Heart right ventricle (tissue), 16 donors: Measurements from ENCODE around the gene SLC22A2. TPM values are rescaled to one million over a fixed set of nuclear protein-coding genes. Genes with fewer than 3 reads are reported as not detected.

Experiments used
- ATAC-seq, 8 donors: fragments of 200-7000 bp; cut with Tn5 transposase; one replicate each; pipeline ENCODE4 v1.9.1; 2020; ENCODE audit warnings: mild to moderate bottlenecking in 8 of 8, moderate library complexity in 8 of 8, moderate number of reproducible peaks in 1 of 8
- DNase-seq, 2 donors: peaks; one replicate each; pipeline ENCODE4 v3.0.0-alpha.2; 2020
- H3K27ac ChIP-seq, 10 donors: fragments of 200-600 bp; sonication (generic) in 2 of 10; one replicate each; pipeline versions ENCODE4 v1.5.0 to v1.8.0; 2020 to 2022; ENCODE audit warnings: mild to moderate bottlenecking in 3 of 10
- H3K27me3 ChIP-seq, 7 donors: fragments of 200-600 bp; one replicate each; pipeline ENCODE4 v1.8.0; 2021 to 2022; ENCODE audit warnings: mild to moderate bottlenecking in 2 of 7
- H3K36me3 ChIP-seq, 9 donors: fragments of 200-600 bp; sonication (generic) in 1 of 9; one replicate each; pipeline versions ENCODE4 v1.5.0 to v1.8.0; 2020 to 2022; ENCODE audit warnings: mild to moderate bottlenecking in 2 of 9
- H3K4me1 ChIP-seq, 9 donors: fragments of 200-600 bp; sonication (generic) in 1 of 9; one replicate each; pipeline versions ENCODE4 v1.5.0 to v1.8.0; 2020 to 2022; ENCODE audit warnings: mild to moderate bottlenecking in 4 of 9
- H3K4me3 ChIP-seq, 10 donors: fragments of 200-600 bp; sonication (generic) in 2 of 10; one replicate each; pipeline versions ENCODE4 v1.5.0 to v1.8.0; 2020 to 2022; ENCODE audit warnings: mild to moderate bottlenecking in 7 of 10, moderate library complexity in 2 of 10
- H3K9me3 ChIP-seq, 11 donors: fragments of 200-600 bp in 10 of 11; sonication (generic) in 2 of 11; one replicate each; pipeline versions ENCODE4 v1.5.0 to v1.8.0; 2013 to 2022; ENCODE audit warnings: mild to moderate bottlenecking in 2 of 11, control low read depth in 1 of 11, moderate library complexity in 1 of 11
- WGBS, 2 donors: extraction: QIAGEN DNeasy Blood & Tissue Kit; methylation state at CpG; one replicate each; pipeline ENCODE4 v1.1.7; 2013; ENCODE audit warnings: inconsistent platforms in 1 of 2; 5-methylcytosine and 5-hydroxymethylcytosine counted together
- intact Hi-C, 10 donors: fragments of 100-400 bp; cut with DNase I; formaldehyde crosslinking; loops; one replicate each; pipeline versions ENCODE4 v1.11.1 to v1.14.2; 2022
- polyA plus RNA-seq, 2 donors: library from polyadenylated mRNA; stranded (reverse); fragments of 200-250 nt; gene quantifications; one replicate each; pipeline ENCODE4 v1.2.3, GENCODE V29; 2013
- total RNA-seq, 10 donors: library from RNA; stranded (reverse); fragmentation: NEBNext Ultra II Directional in 3 of 10; extraction: Animal tissue kit (Norgen Biotek cat#: 25700) in 3 of 10; gene quantifications; one replicate each; pipeline versions ENCODE4 v1.2.1 to v1.2.4, GENCODE V29; 2021 to 2023
- TF ChIP-seq, protein P1 (sequence below), 9 donors: fragments of 200-600 bp; sonication (generic) in 2 of 9; IDR thresholded peaks; one replicate each; pipeline versions ENCODE4 v1.5.0 to v1.8.0; 2021 to 2022; ENCODE audit warnings: antibody characterized with exemption in 9 of 9, mild to moderate bottlenecking in 5 of 9, moderate library complexity in 1 of 9
- donor health status: Arrhythmogenic right ventricular cardiomyopathy.
- donor health status: ischemic (EF 13 %, LVEDD 7.1; RV severe dilation, severe dysfunction).
- donor health status: healthy with polysubstance abuse.
- donor health status: DM: no; HTN: yes; CAD: no.
- donor health status: DM: no; HTN: no; CAD: no.
- donor health status: ischemic (EF 25% LVEDD 6.9; RV normal size, moderate dysfunction).
- donor health status: ischemic (EF 25% LVEDD 5.7; RV mildly dilated, moderate dysfunction).
- donor health status: healthy.
- donor health status: DM: yes; HTN: yes; CAD: no.
- donor health status: Ischemic cardiomyopathy.
- donor health status: ischemic (EF 35%, LVEDD 5.7; RV mildly dilated, moderate dysfunction).
- donor health status: nonischemic (EF 11% LVEDD 7.7; RV severe dilation, severe dysfunction).
- donor health status: DM: yes; HTN: yes; CAD: no.
- donor health status: PGD.
- donor health status: ischemic (EF 29% LVEDD 5.4; RV normal size, mild dysfunction).
- donor health status: nonischemic (EF 23%, LVEDD 6.1; RV moderate dilation, normal function).

The SLC22A2 gene
- total and polyA plus RNA-seq, 12 donors: not detected

DNA sequence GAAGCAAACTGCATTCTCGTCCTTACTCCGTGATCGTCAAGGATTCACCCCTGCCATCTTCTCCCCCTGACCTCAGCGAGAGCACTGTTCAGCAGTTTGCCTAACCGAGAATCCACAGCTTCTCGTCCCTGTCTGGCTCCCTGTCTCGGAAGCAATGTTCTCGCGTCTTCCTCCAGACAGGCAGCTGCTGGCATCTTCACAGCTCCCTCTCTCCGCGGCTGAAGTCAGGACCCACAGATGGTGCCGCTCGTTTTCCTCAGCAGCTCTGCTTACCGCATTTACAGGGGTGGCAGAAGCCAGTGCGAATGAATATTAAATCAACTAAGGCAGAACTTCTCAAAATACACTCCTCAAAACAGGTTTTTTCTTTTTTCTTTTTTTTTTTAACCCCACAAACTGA is 18.9 kb upstream of the SLC22A2 start:
- ATAC-seq: no peak
- intact Hi-C loops: no loop called here
- Histone ChIP-seq H3K27ac (no peak overlapping the region), H3K4me3 (no peak overlapping the region), H3K36me3 (no peaks in the 10 kb centered on the region), H3K9me3 (peaks cover 0 to 7% (median 0%) of the 10 kb centered on the region in 11 donors), H3K4me1 (no peaks in the 10 kb centered on the region), H3K27me3 (no peaks in the 10 kb centered on the region)
- TF ChIP-seq, protein P1, sequence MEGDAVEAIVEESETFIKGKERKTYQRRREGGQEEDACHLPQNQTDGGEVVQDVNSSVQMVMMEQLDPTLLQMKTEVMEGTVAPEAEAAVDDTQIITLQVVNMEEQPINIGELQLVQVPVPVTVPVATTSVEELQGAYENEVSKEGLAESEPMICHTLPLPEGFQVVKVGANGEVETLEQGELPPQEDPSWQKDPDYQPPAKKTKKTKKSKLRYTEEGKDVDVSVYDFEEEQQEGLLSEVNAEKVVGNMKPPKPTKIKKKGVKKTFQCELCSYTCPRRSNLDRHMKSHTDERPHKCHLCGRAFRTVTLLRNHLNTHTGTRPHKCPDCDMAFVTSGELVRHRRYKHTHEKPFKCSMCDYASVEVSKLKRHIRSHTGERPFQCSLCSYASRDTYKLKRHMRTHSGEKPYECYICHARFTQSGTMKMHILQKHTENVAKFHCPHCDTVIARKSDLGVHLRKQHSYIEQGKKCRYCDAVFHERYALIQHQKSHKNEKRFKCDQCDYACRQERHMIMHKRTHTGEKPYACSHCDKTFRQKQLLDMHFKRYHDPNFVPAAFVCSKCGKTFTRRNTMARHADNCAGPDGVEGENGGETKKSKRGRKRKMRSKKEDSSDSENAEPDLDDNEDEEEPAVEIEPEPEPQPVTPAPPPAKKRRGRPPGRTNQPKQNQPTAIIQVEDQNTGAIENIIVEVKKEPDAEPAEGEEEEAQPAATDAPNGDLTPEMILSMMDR (IDR thresholded peaks at IDR 0.05): no peak
- no peak for DNase-seq
- 83 to 85% methylated on average over 15 of the region's 15 CpGs for WGBS, 2 donors

DNA sequence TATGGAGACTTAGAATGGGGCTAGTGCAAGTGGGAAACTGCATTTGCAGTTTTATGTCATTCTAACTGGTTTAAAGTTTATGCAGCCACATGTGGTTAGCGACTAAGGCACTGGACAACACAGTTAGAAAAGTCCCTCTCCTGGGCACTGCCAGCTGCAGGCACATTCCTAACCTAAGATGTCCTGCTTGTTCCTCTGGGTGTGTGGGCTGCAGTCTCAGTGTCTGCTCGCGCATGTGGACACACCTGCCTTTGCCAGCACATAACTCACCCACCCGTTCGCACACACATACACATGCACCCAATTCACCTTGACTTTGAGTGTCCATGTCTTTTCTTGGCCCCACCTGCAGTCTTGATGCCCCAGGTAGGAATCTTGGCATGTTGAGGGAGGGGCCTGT is 18.5 kb upstream of the SLC22A2 start:
- H3K27ac ChIP-seq: no peak overlapping the region
- ATAC-seq: no peak

DNA sequence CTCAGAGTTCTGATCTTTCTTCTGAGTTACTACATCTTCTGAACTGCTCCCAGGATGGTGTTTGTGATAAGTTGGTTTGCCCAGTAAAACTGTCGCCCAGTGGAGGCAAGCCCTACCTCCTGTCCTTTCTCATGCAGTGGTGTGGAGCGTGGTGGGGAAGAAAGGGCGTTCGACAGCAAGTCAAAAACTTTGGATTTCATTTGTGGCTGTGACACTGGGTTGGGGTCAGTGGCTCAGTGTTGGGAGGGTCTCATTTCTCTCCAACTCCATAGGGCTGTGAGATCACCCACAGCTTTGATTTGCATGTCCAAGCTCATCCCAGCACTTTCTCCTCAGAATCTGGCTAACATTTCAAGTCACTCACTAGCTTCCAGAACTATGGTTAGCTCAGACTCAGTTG is 17.5 kb upstream of the SLC22A2 start:
- DNase-seq (no peak), ATAC-seq (no peak)
- Histone ChIP-seq H3K4me3 (no peak overlapping the region), H3K36me3 (no peaks in the 10 kb centered on the region), H3K27ac (no peak overlapping the region), H3K9me3 (peaks cover 0 to 7% (median 0%) of the 10 kb centered on the region in 11 donors), H3K27me3 (no peaks in the 10 kb centered on the region), H3K4me1 (no peaks in the 10 kb centered on the region)
- 69 to 82% methylated on average over 4 of the region's 4 CpGs for WGBS, 2 donors
- TF ChIP-seq, protein P1 (IDR thresholded peaks at IDR 0.05): no peak
- intact Hi-C loops: no loop called here

More for the DNA sequence above, 18.5 kb upstream of the SLC22A2 start:
- intact Hi-C loops: no loop called here
- DNase-seq: no peak
- Histone ChIP-seq H3K9me3 (peaks cover 0 to 7% (median 0%) of the 10 kb centered on the region in 11 donors), H3K4me1 (no peaks in the 10 kb centered on the region), H3K36me3 (no peaks in the 10 kb centered on the region), H3K4me3 (no peak overlapping the region), H3K27me3 (no peaks in the 10 kb centered on the region)
- WGBS, 2 donors: 93 to 96% methylated on average over 5 of the region's 5 CpGs
- TF ChIP-seq, protein P1 (IDR thresholded peaks at IDR 0.05): no peak

DNA sequence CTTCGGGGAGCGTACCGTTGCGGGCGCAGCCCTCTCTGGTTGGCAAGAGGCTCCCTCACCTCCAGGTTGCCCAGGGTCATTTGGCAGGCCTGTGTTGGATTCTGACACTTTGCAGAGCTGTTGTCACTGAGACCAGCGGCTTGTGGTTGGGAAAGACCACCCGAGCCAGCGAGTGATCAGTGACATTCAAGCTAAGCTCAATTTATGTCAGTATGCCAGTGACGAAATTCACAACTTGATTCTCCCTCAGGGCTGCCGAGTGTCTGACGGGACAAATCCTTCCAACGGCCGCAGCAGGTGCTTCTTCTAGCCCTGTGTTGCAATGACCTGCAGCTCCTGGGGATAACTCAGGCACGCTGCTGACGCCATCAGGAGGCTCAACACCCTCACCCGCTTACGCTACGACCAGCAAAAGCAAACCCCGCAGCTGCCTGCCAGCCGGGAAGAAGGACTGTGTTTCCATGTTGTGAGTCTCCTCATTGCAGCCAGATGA is 16.9 kb upstream of the SLC22A2 start:
- intact Hi-C loops: no loop called here
- ATAC-seq (no peak), DNase-seq (no peak)
- Histone ChIP-seq H3K4me1 (no peaks in the 10 kb centered on the region), H3K4me3 (no peak overlapping the region), H3K27ac (no peak overlapping the region), H3K36me3 (no peaks in the 10 kb centered on the region), H3K9me3 (peaks cover 0 to 7% (median 0%) of the 10 kb centered on the region in 11 donors), H3K27me3 (no peaks in the 10 kb centered on the region)
- TF ChIP-seq, protein P1 (IDR thresholded peaks at IDR 0.05): no peak
- WGBS, 2 donors: 81% methylated on average over 20 of the region's 20 CpGs
